ENCODE data around the gene LIMS4.
"Not testable (repeated sequence)": the region's sequence is repeated elsewhere in the genome, so short reads cannot be mapped to it uniquely, and the experiment has no call there.

GRCh38 chr2:110481200-110481599 is 8.6 kb upstream of the LIMS4 start:
- TF ChIP-seq, protein P1, sequence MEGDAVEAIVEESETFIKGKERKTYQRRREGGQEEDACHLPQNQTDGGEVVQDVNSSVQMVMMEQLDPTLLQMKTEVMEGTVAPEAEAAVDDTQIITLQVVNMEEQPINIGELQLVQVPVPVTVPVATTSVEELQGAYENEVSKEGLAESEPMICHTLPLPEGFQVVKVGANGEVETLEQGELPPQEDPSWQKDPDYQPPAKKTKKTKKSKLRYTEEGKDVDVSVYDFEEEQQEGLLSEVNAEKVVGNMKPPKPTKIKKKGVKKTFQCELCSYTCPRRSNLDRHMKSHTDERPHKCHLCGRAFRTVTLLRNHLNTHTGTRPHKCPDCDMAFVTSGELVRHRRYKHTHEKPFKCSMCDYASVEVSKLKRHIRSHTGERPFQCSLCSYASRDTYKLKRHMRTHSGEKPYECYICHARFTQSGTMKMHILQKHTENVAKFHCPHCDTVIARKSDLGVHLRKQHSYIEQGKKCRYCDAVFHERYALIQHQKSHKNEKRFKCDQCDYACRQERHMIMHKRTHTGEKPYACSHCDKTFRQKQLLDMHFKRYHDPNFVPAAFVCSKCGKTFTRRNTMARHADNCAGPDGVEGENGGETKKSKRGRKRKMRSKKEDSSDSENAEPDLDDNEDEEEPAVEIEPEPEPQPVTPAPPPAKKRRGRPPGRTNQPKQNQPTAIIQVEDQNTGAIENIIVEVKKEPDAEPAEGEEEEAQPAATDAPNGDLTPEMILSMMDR (IDR thresholded peaks at IDR 0.05; ENCODE audit: borderline replicate concordance, extremely low read depth, low read length, poor library complexity, severe bottlenecking): not testable (repeated sequence)
- TF ChIP-seq EZH2 (IDR thresholded peaks at IDR 0.05; ENCODE audit: borderline replicate concordance, low read depth, low read length, severe bottlenecking): not testable (repeated sequence)
